ENCODE measurements around the gene TMEM100. TPM values are rescaled to one million over a fixed set of nuclear protein-coding genes. Genes with fewer than 3 reads are reported as not detected.

TMEM100 gene
- total RNA-seq, 1 donor from 2014 or later, result 5.3 TPM

GRCh38 chr17:55699181-55699860 is 23.3 kb downstream of the TMEM100 start:
- H3K4me3 Mint-ChIP-seq (ENCODE audit: unreplicated experiment), result no peak overlapping the region
- TF ChIP-seq CTCF (IDR thresholded peaks at IDR 0.05), result no peak
- H3K36me3 Mint-ChIP-seq (ENCODE audit: low read depth), result no peaks in the 10 kb centered on the region
- DNase-seq (ENCODE audit: low spot score), result no peak
- no peaks in the 10 kb centered on the region for H3K4me1 Mint-ChIP-seq (ENCODE audit: low read depth)
- H3K27me3 Mint-ChIP-seq (ENCODE audit: low read depth), result peaks cover 7% of the 10 kb centered on the region
- no peak overlapping the region for H3K27ac Mint-ChIP-seq (ENCODE audit: unreplicated experiment)
- H3K9me3 Mint-ChIP-seq (ENCODE audit: low read depth), result peaks cover 11% of the 10 kb centered on the region

GRCh38 chr17:55694286-55694910 is 28.3 kb downstream of the TMEM100 start:
- peaks cover 7% of the 10 kb centered on the region for H3K27me3 Mint-ChIP-seq (ENCODE audit: low read depth)
- TF ChIP-seq CTCF (IDR thresholded peaks at IDR 0.05), result no peak
- no peaks in the 10 kb centered on the region for H3K4me1 Mint-ChIP-seq (ENCODE audit: low read depth)
- DNase-seq (ENCODE audit: low spot score), result no peak
- no peak overlapping the region for H3K27ac Mint-ChIP-seq (ENCODE audit: unreplicated experiment)
- H3K9me3 Mint-ChIP-seq (ENCODE audit: low read depth), result no peaks in the 10 kb centered on the region
- no peaks in the 10 kb centered on the region for H3K36me3 Mint-ChIP-seq (ENCODE audit: low read depth)
- no peak overlapping the region for H3K4me3 Mint-ChIP-seq (ENCODE audit: unreplicated experiment)

GRCh38 chr17:55693254-55694216 is 29.1 kb downstream of the TMEM100 start:
- no peak for DNase-seq (ENCODE audit: low spot score)
- peaks cover 8% of the 10 kb centered on the region for H3K27me3 Mint-ChIP-seq (ENCODE audit: low read depth)
- H3K27ac Mint-ChIP-seq (ENCODE audit: unreplicated experiment), result no peak overlapping the region

GRCh38 chr17:55692276-55692675 is 30.4 kb downstream of the TMEM100 start:
- no peak for TF ChIP-seq CTCF (IDR thresholded peaks at IDR 0.05)
- Mint-ChIP-seq H3K4me1 (ENCODE audit: low read depth) (no peaks in the 10 kb centered on the region), H3K27ac (ENCODE audit: unreplicated experiment) (no peak overlapping the region), H3K36me3 (ENCODE audit: low read depth) (no peaks in the 10 kb centered on the region), H3K4me3 (ENCODE audit: unreplicated experiment) (no peak overlapping the region), H3K9me3 (ENCODE audit: low read depth) (no peaks in the 10 kb centered on the region), H3K27me3 (ENCODE audit: low read depth) (peaks cover 3% of the 10 kb centered on the region)
- DNase-seq (ENCODE audit: low spot score), result no peak

More at GRCh38 chr17:55693254-55694216, 29.1 kb downstream of the TMEM100 start:
- Mint-ChIP-seq H3K36me3 (ENCODE audit: low read depth) (no peaks in the 10 kb centered on the region), H3K4me1 (ENCODE audit: low read depth) (no peaks in the 10 kb centered on the region), H3K4me3 (ENCODE audit: unreplicated experiment) (no peak overlapping the region), H3K9me3 (ENCODE audit: low read depth) (no peaks in the 10 kb centered on the region)
- no peak for TF ChIP-seq CTCF (IDR thresholded peaks at IDR 0.05)

GRCh38 chr17:55691666-55692065 is 31.0 kb downstream of the TMEM100 start:
- DNase-seq (ENCODE audit: low spot score), result no peak
- no peak for TF ChIP-seq CTCF (IDR thresholded peaks at IDR 0.05)
- no peaks in the 10 kb centered on the region for H3K36me3 Mint-ChIP-seq (ENCODE audit: low read depth)
- H3K4me3 Mint-ChIP-seq (ENCODE audit: unreplicated experiment), result no peak overlapping the region
- H3K4me1 Mint-ChIP-seq (ENCODE audit: low read depth), result no peaks in the 10 kb centered on the region
- no peak overlapping the region for H3K27ac Mint-ChIP-seq (ENCODE audit: unreplicated experiment)
- peaks cover 3% of the 10 kb centered on the region for H3K27me3 Mint-ChIP-seq (ENCODE audit: low read depth)
- H3K9me3 Mint-ChIP-seq (ENCODE audit: low read depth), result peaks cover 1% of the 10 kb centered on the region
